Measurements from ENCODE around the gene STX19. TPM values are rescaled to one million over a fixed set of nuclear protein-coding genes. Genes with fewer than 3 reads are reported as not detected.

Gene STX19, protein sequence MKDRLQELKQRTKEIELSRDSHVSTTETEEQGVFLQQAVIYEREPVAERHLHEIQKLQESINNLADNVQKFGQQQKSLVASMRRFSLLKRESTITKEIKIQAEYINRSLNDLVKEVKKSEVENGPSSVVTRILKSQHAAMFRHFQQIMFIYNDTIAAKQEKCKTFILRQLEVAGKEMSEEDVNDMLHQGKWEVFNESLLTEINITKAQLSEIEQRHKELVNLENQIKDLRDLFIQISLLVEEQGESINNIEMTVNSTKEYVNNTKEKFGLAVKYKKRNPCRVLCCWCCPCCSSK
- not detected for total RNA-seq

DNA sequence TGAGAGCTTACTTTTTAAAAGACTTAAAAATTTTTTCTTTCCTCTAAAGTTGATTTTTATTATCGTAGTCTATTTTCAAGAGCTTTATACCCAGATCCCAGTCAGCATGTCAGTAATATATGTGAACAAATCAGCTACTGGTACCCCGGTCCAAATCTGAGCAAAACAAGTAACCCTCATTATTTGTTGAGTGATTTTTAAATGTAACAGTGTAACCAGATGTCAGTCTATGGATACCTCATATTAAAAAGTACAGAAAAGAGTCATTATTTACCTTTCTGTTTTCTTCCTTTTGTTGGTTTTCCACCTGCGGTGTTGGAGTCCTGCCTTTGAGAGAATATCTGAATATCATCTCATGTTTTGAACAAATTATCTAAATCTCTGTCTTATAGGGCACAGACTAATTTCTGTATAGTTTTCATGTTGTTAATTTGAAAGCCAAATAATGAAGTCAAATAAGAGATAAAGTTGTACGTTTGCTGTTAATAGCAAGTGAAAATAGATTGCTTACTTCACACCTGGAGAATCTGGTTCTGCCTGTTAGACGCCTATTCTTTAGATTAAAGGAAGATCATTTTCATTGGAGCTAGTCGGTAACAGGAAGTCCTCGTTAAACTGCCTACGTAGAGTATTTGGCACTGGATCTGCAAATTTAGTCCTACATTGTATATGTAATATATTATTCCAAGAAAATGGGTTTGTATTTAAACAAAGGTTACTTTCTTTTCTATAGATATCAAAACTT, at the start of gene STX19:
TSS of gene STX19 (minus strand) at position 505 of the 745 bp plus-strand sequence. CDS start 13,328 bp downstream, outside the sequence.
- Mint-ChIP-seq H3K9me3 (no peaks in the 10 kb centered on the region), H3K4me1 (no peaks in the 10 kb centered on the region), H3K27me3 (no peaks in the 10 kb centered on the region), H3K4me3 (no peak within 1 kb of the TSS), H3K36me3 (ENCODE audit: low read depth) (no peaks in the 10 kb centered on the region), H3K27ac (no peak within 1 kb of the TSS)
- ATAC-seq (replicated peaks), result no peak

DNA sequence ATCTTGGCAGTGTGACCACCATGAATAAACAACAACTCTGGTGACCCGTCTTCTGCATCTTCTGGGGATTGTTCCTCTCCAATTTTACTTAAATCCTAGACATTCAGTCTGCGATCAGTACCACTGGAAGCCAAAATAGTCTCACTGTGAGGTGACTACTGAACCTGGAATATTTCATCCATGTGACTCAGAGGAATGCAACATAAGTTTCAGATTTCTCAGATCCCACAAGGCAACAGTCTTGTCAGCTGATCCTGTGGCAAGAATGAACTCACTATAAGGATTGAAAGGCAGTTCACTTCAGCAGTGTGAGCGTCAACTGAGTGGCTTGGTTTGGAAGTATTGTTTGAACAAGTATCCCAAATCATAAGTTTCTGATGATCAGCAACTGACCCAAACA, 47.7 kb upstream of the STX19 start:
- H3K4me1 Mint-ChIP-seq, result peaks cover 45% of the 10 kb centered on the region
- no peaks in the 10 kb centered on the region for H3K9me3 Mint-ChIP-seq
- no peak for ATAC-seq (replicated peaks)
- H3K36me3 Mint-ChIP-seq (ENCODE audit: low read depth), result peaks cover 72% of the 10 kb centered on the region
- H3K27ac Mint-ChIP-seq, result no peak overlapping the region
- no peaks in the 10 kb centered on the region for H3K27me3 Mint-ChIP-seq
- H3K4me3 Mint-ChIP-seq, result no peak overlapping the region

DNA sequence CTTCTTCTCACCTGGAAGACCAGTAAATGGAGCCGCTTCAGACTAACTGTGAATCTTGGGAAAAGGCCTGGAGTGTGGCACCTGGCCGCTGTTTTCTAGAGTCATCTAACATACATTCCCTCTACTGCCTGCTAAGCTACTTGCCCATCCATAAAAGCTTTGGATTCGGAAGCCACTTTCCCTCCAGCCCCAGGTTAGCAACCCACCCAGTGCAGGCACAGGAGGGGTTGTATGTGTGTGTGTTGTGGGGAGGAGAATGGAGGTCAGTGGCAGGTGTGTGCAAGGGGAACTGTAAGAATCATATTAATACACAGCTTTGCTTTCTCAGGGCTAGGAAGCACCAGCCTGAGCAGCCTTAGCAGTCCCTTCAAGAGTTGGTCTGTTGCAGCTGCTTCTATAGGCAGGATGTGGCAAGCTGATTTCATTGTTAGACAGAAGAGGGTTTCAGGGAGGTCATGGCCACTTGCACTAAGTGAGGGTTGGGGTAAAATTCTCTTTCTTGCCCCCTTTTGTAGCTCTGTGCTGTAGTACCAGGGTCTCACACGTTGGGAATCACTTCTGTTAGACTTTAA, 43.4 kb upstream of the STX19 start:
- peak; percentile 55 for ATAC-seq (replicated peaks)
- peaks cover 40% of the 10 kb centered on the region for H3K4me1 Mint-ChIP-seq
- H3K9me3 Mint-ChIP-seq, result no peaks in the 10 kb centered on the region
- H3K4me3 Mint-ChIP-seq, result no peak overlapping the region
- peaks cover 94% of the 10 kb centered on the region for H3K36me3 Mint-ChIP-seq (ENCODE audit: low read depth)
- peak overlapping the region; percentile 82 for H3K27ac Mint-ChIP-seq
- H3K27me3 Mint-ChIP-seq, result no peaks in the 10 kb centered on the region

DNA sequence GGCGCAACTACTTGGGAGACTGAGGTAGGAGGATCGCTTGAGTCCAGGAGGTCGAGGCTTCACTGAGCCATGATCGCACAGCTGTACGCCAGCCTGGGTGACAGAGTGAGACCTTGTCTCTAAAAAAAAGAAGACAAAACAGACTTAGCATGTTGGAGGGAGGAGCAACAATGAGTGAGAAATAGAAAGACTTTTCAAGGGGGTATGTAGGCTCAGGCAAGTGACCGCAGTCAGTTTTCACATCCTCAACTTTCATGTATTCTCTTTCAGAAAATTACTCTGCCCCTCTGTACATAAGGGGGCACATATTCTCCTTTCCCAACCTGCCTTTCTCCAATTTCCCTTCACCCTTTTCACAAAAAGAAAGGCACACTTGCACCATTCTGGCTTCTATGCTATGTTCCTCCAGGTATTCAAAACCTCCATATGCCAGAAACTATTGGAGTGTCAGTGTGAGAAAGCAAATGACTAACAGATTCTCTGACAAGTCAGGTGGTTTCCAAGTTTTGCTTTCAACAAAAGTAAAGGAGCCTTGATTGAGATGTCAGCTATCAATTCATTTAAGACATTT, 42.0 kb upstream of the STX19 start:
- peak overlapping the region; percentile 82 for H3K27ac Mint-ChIP-seq
- no peaks in the 10 kb centered on the region for H3K27me3 Mint-ChIP-seq
- H3K9me3 Mint-ChIP-seq, result no peaks in the 10 kb centered on the region
- peak; percentile 41 for ATAC-seq (replicated peaks)
- no peak overlapping the region for H3K4me3 Mint-ChIP-seq
- H3K36me3 Mint-ChIP-seq (ENCODE audit: low read depth), result peaks cover 92% of the 10 kb centered on the region
- peaks cover 49% of the 10 kb centered on the region for H3K4me1 Mint-ChIP-seq

DNA sequence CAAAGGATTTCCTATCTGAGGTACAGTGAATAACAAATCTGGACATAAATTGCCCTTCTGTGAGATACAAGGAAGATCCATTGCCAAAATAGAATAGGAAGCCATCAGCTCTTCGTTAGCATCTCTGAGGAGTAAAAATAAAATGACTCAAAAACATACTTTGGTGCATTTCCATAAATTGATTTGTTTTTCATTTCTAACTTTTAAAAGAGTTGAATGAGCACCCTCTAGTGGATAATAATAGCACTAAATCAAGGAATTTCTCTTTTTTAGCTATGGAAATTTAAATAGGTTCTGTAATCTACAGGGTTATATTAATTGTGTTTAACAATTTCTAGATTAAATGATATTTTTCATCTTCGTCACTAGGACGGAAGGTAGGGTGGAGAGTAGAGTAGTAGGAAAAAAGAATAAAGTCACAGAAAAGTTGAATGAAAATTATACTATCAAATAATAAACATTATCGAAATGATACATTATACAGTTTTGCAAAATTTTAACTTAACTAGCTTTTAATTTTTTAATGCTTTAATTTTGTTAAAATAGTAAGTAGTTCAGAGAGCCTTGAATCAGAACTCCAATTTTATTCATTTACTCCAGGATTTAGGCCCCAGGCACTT, 40.9 kb upstream of the STX19 start:
- Mint-ChIP-seq H3K27me3 (no peaks in the 10 kb centered on the region), H3K4me1 (peaks cover 56% of the 10 kb centered on the region), H3K4me3 (no peak overlapping the region), H3K9me3 (no peaks in the 10 kb centered on the region), H3K36me3 (ENCODE audit: low read depth) (peaks cover 92% of the 10 kb centered on the region), H3K27ac (peak overlapping the region; percentile 60)
- ATAC-seq (replicated peaks), result no peak

DNA sequence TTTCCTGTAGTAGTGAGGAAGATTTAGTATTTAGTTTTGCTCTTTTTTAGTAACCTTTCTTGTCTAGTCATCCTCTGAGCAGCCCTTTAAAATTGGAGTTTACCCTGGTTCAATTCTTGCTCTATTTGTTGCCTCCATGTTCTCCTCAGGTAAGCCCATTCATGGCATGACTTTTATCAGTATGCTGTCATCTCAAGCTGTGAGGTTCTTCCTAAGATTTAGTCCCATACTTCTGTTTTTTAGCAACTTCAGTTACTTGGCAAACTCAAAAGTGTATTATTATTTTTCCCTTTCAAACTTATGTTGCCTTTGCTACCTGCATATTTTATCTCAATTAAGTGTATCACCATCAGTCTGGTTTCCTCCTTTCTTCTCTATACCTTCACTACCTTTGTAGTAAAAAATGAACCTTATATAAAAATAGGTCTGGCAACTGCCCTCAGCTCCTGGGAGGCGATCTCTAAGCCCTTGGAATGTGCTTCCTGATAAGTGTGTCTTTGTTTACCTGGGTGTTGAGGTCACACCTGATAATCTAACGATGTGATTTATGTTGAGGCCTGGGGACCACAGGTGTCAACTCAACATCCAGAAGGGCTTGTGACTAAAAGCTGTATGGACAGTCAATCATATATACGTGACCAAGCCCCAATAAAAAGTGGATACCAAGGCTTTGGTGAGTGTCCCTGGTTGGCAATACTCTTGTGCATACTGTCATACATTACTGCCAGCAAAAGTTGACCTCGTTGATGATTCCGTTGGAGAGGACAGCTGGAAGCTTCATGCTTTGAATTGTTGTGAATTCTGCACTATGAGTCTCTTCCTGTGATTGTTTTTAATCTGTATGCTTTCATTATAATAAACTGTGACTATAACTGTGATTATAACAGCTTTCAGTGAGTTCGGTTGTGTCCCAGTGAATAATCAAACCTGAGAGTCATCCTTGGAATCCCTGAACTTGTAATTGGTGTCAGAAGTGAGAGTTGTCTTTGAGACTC, 38.4 kb upstream of the STX19 start:
- peak overlapping the region; percentile 88 for H3K27ac Mint-ChIP-seq
- no peaks in the 10 kb centered on the region for H3K27me3 Mint-ChIP-seq
- peaks cover 40% of the 10 kb centered on the region for H3K4me1 Mint-ChIP-seq
- ATAC-seq (replicated peaks), result no peak
- no peaks in the 10 kb centered on the region for H3K9me3 Mint-ChIP-seq
- peak overlapping the region; percentile 98 for H3K4me3 Mint-ChIP-seq
- H3K36me3 Mint-ChIP-seq (ENCODE audit: low read depth), result peaks cover 87% of the 10 kb centered on the region

DNA sequence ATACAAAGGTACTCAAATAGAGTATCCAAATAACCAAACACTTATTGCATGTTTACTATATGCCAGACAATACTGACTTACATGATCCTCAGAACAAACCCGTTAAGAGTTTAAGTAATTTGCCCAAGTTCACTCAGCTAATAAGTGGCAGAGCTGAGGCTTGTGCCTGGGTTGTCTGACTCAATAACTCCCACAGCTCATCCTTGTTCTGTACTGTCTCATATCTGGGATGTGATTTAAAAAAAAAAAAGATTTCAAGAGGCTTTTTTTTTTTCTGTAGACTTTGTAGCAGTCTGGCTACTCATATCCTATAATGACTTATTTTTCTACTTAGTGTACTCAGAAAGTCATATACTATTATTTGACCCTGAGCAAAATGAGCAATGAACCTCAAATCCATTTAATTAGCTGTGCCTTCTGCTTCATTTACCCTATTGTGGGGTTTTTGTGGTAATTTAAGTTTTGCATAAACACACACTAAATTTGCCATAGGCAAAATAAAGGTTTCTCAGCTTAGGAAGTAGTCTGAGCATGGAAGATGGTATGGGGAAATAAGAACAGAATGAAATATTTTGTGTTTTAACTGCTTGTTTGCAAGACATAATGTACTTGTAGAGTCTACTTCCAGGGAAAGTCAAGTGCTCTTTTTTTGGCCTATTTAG, 37.6 kb upstream of the STX19 start:
- Mint-ChIP-seq H3K36me3 (ENCODE audit: low read depth) (peaks cover 80% of the 10 kb centered on the region), H3K4me3 (peak overlapping the region; percentile 98), H3K27me3 (no peaks in the 10 kb centered on the region), H3K4me1 (peaks cover 40% of the 10 kb centered on the region), H3K9me3 (no peaks in the 10 kb centered on the region), H3K27ac (peak overlapping the region; percentile 88)
- peak; percentile 38 for ATAC-seq (replicated peaks)

DNA sequence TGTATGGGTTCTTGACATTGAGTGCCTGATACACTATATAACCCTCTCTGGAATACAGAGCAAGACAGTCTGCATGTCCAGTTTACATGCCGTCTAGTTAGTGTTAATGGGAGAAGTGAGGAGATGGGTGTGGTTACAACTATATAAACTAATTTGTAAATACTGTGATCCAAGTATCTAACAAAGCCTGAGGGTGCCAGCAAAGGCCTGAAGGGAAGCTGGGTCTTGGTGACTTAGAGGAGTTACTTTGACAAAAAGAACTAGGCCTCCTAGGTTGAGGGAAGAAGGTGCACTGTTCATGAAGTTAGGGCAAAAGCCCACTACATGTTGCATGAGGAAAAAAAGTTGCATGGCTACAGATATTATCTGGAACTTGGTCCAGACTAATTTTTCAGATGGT, 36.7 kb upstream of the STX19 start:
- peaks cover 83% of the 10 kb centered on the region for H3K36me3 Mint-ChIP-seq (ENCODE audit: low read depth)
- no peaks in the 10 kb centered on the region for H3K9me3 Mint-ChIP-seq
- peak overlapping the region; percentile 99 for H3K27ac Mint-ChIP-seq
- ATAC-seq (replicated peaks), result no peak
- peaks cover 38% of the 10 kb centered on the region for H3K4me1 Mint-ChIP-seq
- H3K27me3 Mint-ChIP-seq, result no peaks in the 10 kb centered on the region
- H3K4me3 Mint-ChIP-seq, result peak overlapping the region; percentile 98

DNA sequence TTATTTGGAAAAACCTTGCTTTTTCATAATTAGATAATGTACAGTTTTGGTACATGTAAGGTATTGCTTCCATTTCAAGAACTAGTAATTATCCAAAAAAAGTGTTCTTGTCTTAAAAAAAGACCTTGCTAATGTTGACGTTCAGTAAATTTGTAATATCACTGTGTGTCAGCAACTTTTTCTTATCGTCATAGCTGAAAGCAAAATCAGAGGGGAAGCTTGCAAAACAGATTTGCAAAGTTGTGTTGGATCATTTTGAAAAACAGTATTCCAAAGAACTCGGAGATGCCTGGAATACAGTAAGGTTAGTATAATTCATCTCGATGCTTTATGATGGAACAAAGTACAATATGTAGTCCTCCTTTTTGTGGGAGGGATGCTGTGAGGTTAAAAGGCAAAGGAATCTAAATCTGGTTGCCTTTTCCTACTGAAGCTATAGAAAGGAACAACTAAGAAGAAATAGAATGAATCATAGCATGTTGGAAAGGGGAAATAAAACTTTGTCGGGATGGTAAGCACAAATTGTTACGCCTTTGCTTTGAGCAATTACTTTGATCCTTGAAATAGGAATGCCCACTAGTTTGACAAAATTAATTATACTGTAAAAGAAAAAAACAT, 36.0 kb upstream of the STX19 start:
- H3K27me3 Mint-ChIP-seq, result no peaks in the 10 kb centered on the region
- H3K9me3 Mint-ChIP-seq, result no peaks in the 10 kb centered on the region
- ATAC-seq (replicated peaks), result no peak
- peak overlapping the region; percentile 99 for H3K27ac Mint-ChIP-seq
- H3K4me3 Mint-ChIP-seq, result peak overlapping the region; percentile 98
- H3K36me3 Mint-ChIP-seq (ENCODE audit: low read depth), result peaks cover 86% of the 10 kb centered on the region
- peaks cover 35% of the 10 kb centered on the region for H3K4me1 Mint-ChIP-seq

DNA sequence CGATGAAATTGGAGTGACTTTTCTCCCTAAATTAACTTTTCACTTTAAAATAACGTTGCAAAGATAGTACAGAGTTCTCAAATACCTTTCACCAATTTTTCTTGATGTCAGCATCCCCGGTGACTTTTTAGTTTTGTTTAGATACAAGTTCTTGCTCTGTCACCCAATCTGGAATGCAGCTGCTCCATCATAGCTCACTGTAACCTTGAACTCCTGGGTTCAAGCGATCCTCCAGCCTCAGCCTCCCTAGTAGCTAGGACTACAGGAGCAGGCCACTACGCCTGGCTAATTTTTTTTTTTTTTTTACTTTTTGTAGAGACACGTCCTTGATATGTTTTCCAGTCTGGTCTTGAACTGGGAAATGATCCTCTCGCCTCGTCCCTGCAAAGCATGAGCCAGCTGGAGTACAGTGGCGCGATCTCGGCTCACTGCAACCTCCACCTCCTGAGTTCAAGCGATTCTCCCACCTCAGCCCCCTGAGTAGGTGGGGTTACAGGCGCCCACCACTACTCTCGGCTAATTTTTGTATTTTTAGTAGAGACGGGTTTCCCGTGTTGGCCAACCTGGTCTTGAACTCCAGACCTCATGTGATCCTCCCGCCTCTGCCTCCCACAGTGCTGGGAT, 35.2 kb upstream of the STX19 start:
- H3K36me3 Mint-ChIP-seq (ENCODE audit: low read depth), result peaks cover 84% of the 10 kb centered on the region
- peaks cover 30% of the 10 kb centered on the region for H3K4me1 Mint-ChIP-seq
- peak overlapping the region; percentile 98 for H3K4me3 Mint-ChIP-seq

DNA sequence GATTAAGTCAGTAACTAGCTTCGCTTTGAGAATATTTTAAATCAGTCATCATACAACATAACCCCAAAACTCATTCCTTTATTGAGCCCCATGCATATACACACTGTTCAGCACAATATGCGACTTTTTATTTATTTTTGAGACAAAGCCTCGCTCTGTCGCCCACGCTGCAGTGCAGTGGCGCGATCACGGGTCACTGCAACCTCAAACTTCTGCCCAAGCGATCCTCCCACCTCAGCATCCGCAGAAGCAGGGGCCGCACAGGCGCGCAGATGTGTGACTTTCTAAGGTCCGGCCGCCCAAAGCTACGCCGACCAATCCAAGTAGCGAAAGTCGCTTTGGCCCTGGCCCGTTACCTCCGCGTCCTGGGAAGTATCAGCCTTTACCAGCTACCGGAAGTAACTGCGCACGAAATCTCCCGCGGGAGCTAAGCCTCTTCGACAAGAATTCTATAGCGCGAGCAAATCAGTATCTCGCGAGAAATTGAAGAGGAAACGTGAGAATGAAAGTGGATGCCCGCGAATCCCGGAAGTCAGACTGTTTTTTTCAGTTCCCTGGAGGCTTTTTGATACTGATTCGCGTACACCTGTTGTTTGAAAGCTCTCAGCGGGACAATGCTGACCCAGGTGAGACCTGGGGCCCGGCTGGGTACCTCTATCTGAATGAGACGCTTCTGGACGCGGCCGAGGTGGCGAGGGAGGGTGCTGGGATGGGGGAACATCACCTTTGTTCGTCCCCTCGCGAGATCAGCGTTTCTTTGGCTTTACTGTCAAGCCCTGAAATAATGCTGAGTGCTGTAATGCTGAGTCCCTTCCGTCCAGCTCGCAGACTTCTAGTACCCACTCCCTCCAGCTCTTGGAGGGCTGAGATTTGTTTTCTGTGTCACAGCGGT, 34.4 kb upstream of the STX19 start, which contains the start of the genes DHFR2 and NSUN3:
TSS of gene DHFR2 (minus strand) at position 404 of the 892 bp plus-strand sequence. CDS start 1,405 bp downstream, outside the sequence.
TSS of gene NSUN3 (plus strand) at position 549 of the 892 bp plus-strand sequence. CDS start at position 615, 66 bp downstream.
- Mint-ChIP-seq H3K9me3 (no peaks in the 10 kb centered on the region), H3K36me3 (ENCODE audit: low read depth) (peaks cover 75% of the 10 kb centered on the region), H3K27ac (peak within 1 kb of the TSS; percentile 99), H3K4me3 (peak within 1 kb of the TSS; percentile 98), H3K4me1 (peaks cover 27% of the 10 kb centered on the region), H3K27me3 (no peaks in the 10 kb centered on the region)
- ATAC-seq (replicated peaks), result peak; percentile 85

More for the DNA sequence above, 35.2 kb upstream of the STX19 start:
- peak overlapping the region; percentile 99 for H3K27ac Mint-ChIP-seq
- H3K27me3 Mint-ChIP-seq, result no peaks in the 10 kb centered on the region
- H3K9me3 Mint-ChIP-seq, result no peaks in the 10 kb centered on the region
- ATAC-seq (replicated peaks), result no peak

All from activated T-helper 17 cell treated with anti-CD3 and anti-CD28 coated beads, Interleukin-2, amount 50 U/mL, for 72 hours (primary cell).